Mesothelial cell of epicardium (in vitro differentiated cells): ENCODE results near the gene TOM1L1. TPM values are rescaled to one million over a fixed set of nuclear protein-coding genes. Genes with fewer than 3 reads are reported as not detected.

ENCODE experiments used
- DNase-seq, 2 experiments: peaks; one replicate each; pipeline ENCODE4 v3.0.0; 2021; ENCODE audit warnings: low spot score in 2 of 2; ENCODE audit not compliant: unreplicated experiment in 2 of 2
- H3K27ac Mint-ChIP-seq: 2 replicates; pipeline ENCODE4 v1.8.0; 2021; ENCODE audit warnings: mixed read lengths
- H3K27me3 Mint-ChIP-seq: 2 replicates; pipeline ENCODE4 v1.8.0; 2021; ENCODE audit warnings: low read depth, mixed read lengths
- H3K36me3 Mint-ChIP-seq: 2 replicates; pipeline ENCODE4 v1.8.0; 2021; ENCODE audit warnings: mixed read lengths
- H3K4me1 Mint-ChIP-seq: 2 replicates; pipeline ENCODE4 v1.8.0; 2021; ENCODE audit warnings: mixed read lengths
- H3K4me3 Mint-ChIP-seq: 2 replicates; pipeline ENCODE4 v1.8.0; 2021; ENCODE audit warnings: mild to moderate bottlenecking, moderate library complexity, mixed read lengths
- H3K9me3 Mint-ChIP-seq: 2 replicates; pipeline ENCODE4 v1.8.0; 2021; ENCODE audit warnings: mixed read lengths
- total RNA-seq: library from RNA; stranded (reverse); gene quantifications from 3 replicates; pipeline ENCODE4 v1.2.1, GENCODE V29; 2021
- TF ChIP-seq, protein P1 (sequence below): fragments of 200-600 bp; sonication (generic); IDR thresholded peaks from one replicate; pipeline ENCODE4 v1.5.0; 2021; ENCODE audit warnings: antibody characterized with exemption; ENCODE audit not compliant: unreplicated experiment

Gene TOM1L1
- total RNA-seq, 1 donor from 2014 or later, result 47.8 TPM

- peaks cover 16% of the 10 kb centered on the region for H3K4me1 Mint-ChIP-seq
- DNase-seq, result no peak
- no peaks in the 10 kb centered on the region for H3K27me3 Mint-ChIP-seq
- TF ChIP-seq, protein P1, sequence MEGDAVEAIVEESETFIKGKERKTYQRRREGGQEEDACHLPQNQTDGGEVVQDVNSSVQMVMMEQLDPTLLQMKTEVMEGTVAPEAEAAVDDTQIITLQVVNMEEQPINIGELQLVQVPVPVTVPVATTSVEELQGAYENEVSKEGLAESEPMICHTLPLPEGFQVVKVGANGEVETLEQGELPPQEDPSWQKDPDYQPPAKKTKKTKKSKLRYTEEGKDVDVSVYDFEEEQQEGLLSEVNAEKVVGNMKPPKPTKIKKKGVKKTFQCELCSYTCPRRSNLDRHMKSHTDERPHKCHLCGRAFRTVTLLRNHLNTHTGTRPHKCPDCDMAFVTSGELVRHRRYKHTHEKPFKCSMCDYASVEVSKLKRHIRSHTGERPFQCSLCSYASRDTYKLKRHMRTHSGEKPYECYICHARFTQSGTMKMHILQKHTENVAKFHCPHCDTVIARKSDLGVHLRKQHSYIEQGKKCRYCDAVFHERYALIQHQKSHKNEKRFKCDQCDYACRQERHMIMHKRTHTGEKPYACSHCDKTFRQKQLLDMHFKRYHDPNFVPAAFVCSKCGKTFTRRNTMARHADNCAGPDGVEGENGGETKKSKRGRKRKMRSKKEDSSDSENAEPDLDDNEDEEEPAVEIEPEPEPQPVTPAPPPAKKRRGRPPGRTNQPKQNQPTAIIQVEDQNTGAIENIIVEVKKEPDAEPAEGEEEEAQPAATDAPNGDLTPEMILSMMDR, result no peak
- H3K9me3 Mint-ChIP-seq, result no peaks in the 10 kb centered on the region
- no peak overlapping the region for H3K27ac Mint-ChIP-seq
- peaks cover 18% of the 10 kb centered on the region for H3K36me3 Mint-ChIP-seq
- H3K4me3 Mint-ChIP-seq, result no peak overlapping the region
Observed at GRCh38 chr17:54906683-54907082, 6.0 kb downstream of the TOM1L1 start.

GRCh38 chr17:54907376-54907775, 6.7 kb downstream of the TOM1L1 start:
- TF ChIP-seq, protein P1, result no peak
- Mint-ChIP-seq H3K36me3 (peaks cover 18% of the 10 kb centered on the region), H3K27me3 (no peaks in the 10 kb centered on the region), H3K4me3 (no peak overlapping the region), H3K9me3 (no peaks in the 10 kb centered on the region), H3K27ac (no peak overlapping the region), H3K4me1 (peaks cover 12% of the 10 kb centered on the region)
- no peak for DNase-seq

GRCh38 chr17:54909766-54910165, 9.1 kb downstream of the TOM1L1 start:
- Mint-ChIP-seq H3K4me1 (peaks cover 9% of the 10 kb centered on the region), H3K27me3 (no peaks in the 10 kb centered on the region), H3K9me3 (no peaks in the 10 kb centered on the region), H3K36me3 (peaks cover 32% of the 10 kb centered on the region), H3K4me3 (no peak overlapping the region), H3K27ac (no peak overlapping the region)
- DNase-seq, result no peak
- TF ChIP-seq, protein P1, result no peak

GRCh38 chr17:54916721-54917120, 16.1 kb downstream of the TOM1L1 start:
- Mint-ChIP-seq H3K36me3 (peaks cover 48% of the 10 kb centered on the region), H3K27me3 (no peaks in the 10 kb centered on the region), H3K4me1 (no peaks in the 10 kb centered on the region), H3K27ac (no peak overlapping the region), H3K9me3 (peaks cover 23% of the 10 kb centered on the region), H3K4me3 (no peak overlapping the region)
- TF ChIP-seq, protein P1, result no peak
- no peak for DNase-seq

DNA sequence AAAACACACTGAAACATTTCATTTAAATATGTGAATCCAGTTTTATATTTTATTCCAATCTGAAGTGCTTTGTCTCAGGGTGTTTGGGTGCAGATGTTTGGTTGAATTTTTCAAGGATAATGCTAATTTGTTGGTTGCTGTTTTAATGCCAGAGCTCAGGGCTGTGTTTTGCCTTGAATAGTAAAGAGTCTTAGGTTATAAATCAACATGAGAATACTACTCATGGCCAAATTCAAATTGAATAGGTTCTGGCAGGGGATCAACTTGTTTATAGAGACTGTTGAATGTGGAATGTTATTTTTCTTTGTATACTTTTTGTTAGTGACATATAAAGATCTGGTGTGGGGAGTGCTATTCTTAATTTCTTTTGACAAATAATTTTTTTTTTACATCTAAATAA, 18.8 kb downstream of the TOM1L1 start:
- Mint-ChIP-seq H3K27me3 (no peaks in the 10 kb centered on the region), H3K27ac (no peak overlapping the region), H3K4me3 (no peak overlapping the region), H3K9me3 (peaks cover 23% of the 10 kb centered on the region), H3K4me1 (no peaks in the 10 kb centered on the region), H3K36me3 (peaks cover 48% of the 10 kb centered on the region)
- TF ChIP-seq, protein P1, result no peak
- no peak for DNase-seq

GRCh38 chr17:54920819-54921218, 20.2 kb downstream of the TOM1L1 start:
- no peak overlapping the region for H3K27ac Mint-ChIP-seq
- peaks cover 43% of the 10 kb centered on the region for H3K36me3 Mint-ChIP-seq

More at GRCh38 chr17:54920819-54921218, 20.2 kb downstream of the TOM1L1 start:
- Mint-ChIP-seq H3K4me3 (no peak overlapping the region), H3K4me1 (no peaks in the 10 kb centered on the region), H3K27me3 (no peaks in the 10 kb centered on the region), H3K9me3 (peaks cover 17% of the 10 kb centered on the region)
- TF ChIP-seq, protein P1, result no peak
- DNase-seq, result no peak
